Loucy (cell line): ENCODE data around the gene SYNGAP1.

ENCODE experiments used
- H2AFZ ChIP-seq: fragments of 200-600 bp; sonication (generic); 2 replicates; pipeline ENCODE4 v1.6.0; 2016; ENCODE audit warnings: antibody characterized with exemption, mild to moderate bottlenecking, low read length, moderate library complexity
- H3F3A ChIP-seq: fragments of 200-600 bp; 2 replicates; pipeline ENCODE4 v1.6.0; 2016; ENCODE audit warnings: antibody characterized with exemption, low read depth, mild to moderate bottlenecking
- H3K27me3 ChIP-seq: fragments of 200-600 bp; sonication (generic); 2 replicates; pipeline ENCODE4 v1.6.1; 2014; ENCODE audit warnings: low read length, mild to moderate bottlenecking; ENCODE audit not compliant: insufficient read depth, poor library complexity, severe bottlenecking
- H3K36me3 ChIP-seq: fragments of 200-600 bp; sonication (generic); 2 replicates; pipeline ENCODE4 v1.6.1; 2016; ENCODE audit warnings: low read length; ENCODE audit not compliant: insufficient read depth
- H3K4me1 ChIP-seq: fragments of 200-600 bp; sonication (generic); 2 replicates; pipeline ENCODE4 v1.5.1; 2014; ENCODE audit warnings: low read length, mild to moderate bottlenecking; ENCODE audit not compliant: insufficient read depth, poor library complexity, severe bottlenecking
- H3K4me2 ChIP-seq: fragments of 200-600 bp; sonication (generic); 2 replicates; pipeline ENCODE4 v1.6.0; 2014; ENCODE audit warnings: antibody characterized with exemption, low read length, low read depth, mild to moderate bottlenecking; ENCODE audit not compliant: poor library complexity, severe bottlenecking
- H3K4me3 ChIP-seq: fragments of 200-600 bp; sonication (generic); 2 replicates; pipeline ENCODE4 v1.5.1; 2014; ENCODE audit warnings: low read length, mild to moderate bottlenecking, mixed read lengths; ENCODE audit not compliant: poor library complexity, severe bottlenecking
- H3K79me2 ChIP-seq: fragments of 200-600 bp; sonication (generic); 2 replicates; pipeline ENCODE4 v1.6.1; 2014; ENCODE audit warnings: low read length; ENCODE audit not compliant: insufficient read depth
- H3K9ac ChIP-seq: fragments of 200-600 bp; sonication (generic); 2 replicates; pipeline ENCODE4 v1.6.0; 2014; ENCODE audit warnings: mild to moderate bottlenecking, low read depth, low read length, moderate library complexity; ENCODE audit not compliant: poor library complexity, severe bottlenecking
- H3K9me2 ChIP-seq: fragments of 200-600 bp; sonication (generic); replicated peaks from 2 replicates; pipeline ENCODE4 v1.6.1; 2016; ENCODE audit warnings: low read depth, low read length, mixed read lengths
- H3K9me3 ChIP-seq: fragments of 200-600 bp; sonication (generic); 2 replicates; pipeline ENCODE4 v1.6.1; 2014; ENCODE audit warnings: mild to moderate bottlenecking, antibody characterized with exemption, low read length, low read depth; ENCODE audit not compliant: insufficient read depth
- H4K20me1 ChIP-seq: fragments of 200-600 bp; sonication (generic); 2 replicates; pipeline ENCODE4 v1.6.0; 2014; ENCODE audit warnings: antibody characterized with exemption, low read length, mild to moderate bottlenecking; ENCODE audit not compliant: insufficient read depth, poor library complexity, severe bottlenecking
- CTCF ChIP-seq: fragments of 200-600 bp; sonication (generic); conservative IDR thresholded peaks from 2 replicates; pipeline ENCODE4 v1.5.1; 2014; ENCODE audit warnings: mild to moderate bottlenecking, antibody characterized with exemption, low read length
- EZH2phosphoT487 ChIP-seq: fragments of 200-600 bp; IDR thresholded peaks from 2 replicates; pipeline ENCODE4 v1.6.1; 2018; ENCODE audit warnings: antibody characterized with exemption, mild to moderate bottlenecking, moderate library complexity, borderline replicate concordance

The SYNGAP1 gene

GRCh38 chr6:33390173-33390572, 29.7 kb upstream of the SYNGAP1 start:
- Histone ChIP-seq H3K4me1 (peaks cover 31% of the 10 kb centered on the region), H3K27me3 (no peaks in the 10 kb centered on the region), H3K9ac (no peak overlapping the region), H3K9me2 (no peaks in the 10 kb centered on the region), H2AFZ (no peak overlapping the region), H4K20me1 (peaks cover 22% of the 10 kb centered on the region), H3K36me3 (no peaks in the 10 kb centered on the region), H3K9me3 (no peaks in the 10 kb centered on the region), H3K79me2 (peaks cover 35% of the 10 kb centered on the region), H3F3A (no peaks in the 10 kb centered on the region), H3K4me3 (no peak overlapping the region), H3K4me2 (no peak overlapping the region)
- TF ChIP-seq EZH2phosphoT487 (no peak), CTCF (no peak)

GRCh38 chr6:33390767-33391277, 29.0 kb upstream of the SYNGAP1 start:
- H3K4me1 ChIP-seq = peaks cover 37% of the 10 kb centered on the region
- H2AFZ ChIP-seq = peak overlapping the region; percentile 94
- H3F3A ChIP-seq = no peaks in the 10 kb centered on the region
- H3K79me2 ChIP-seq = peaks cover 42% of the 10 kb centered on the region
- H3K9me2 ChIP-seq = no peaks in the 10 kb centered on the region
- H3K4me3 ChIP-seq = peak overlapping the region; percentile 70
- no peaks in the 10 kb centered on the region for H3K36me3 ChIP-seq
- no peaks in the 10 kb centered on the region for H3K9me3 ChIP-seq
- H3K9ac ChIP-seq = peak overlapping the region; percentile 67
- H3K27me3 ChIP-seq = no peaks in the 10 kb centered on the region
- no peak for TF ChIP-seq EZH2phosphoT487
- TF ChIP-seq CTCF = no peak
- peak overlapping the region; percentile 81 for H3K4me2 ChIP-seq
- H4K20me1 ChIP-seq = peaks cover 26% of the 10 kb centered on the region

GRCh38 chr6:33391278-33391921, 28.5 kb upstream of the SYNGAP1 start, which contains the start of gene KIFC1:
KIFC1 (plus strand) TSS chr6:33391823; CDS start chr6:33391986, 163 bp downstream.
- peak within 1 kb of the TSS; percentile 94 for H2AFZ ChIP-seq
- H3K27me3 ChIP-seq = no peaks in the 10 kb centered on the region
- peak within 1 kb of the TSS; percentile 97 for H3K4me2 ChIP-seq
- no peaks in the 10 kb centered on the region for H3K36me3 ChIP-seq
- TF ChIP-seq CTCF (peak; percentile 83), EZH2phosphoT487 (no peak)
- H3K4me1 ChIP-seq = peaks cover 43% of the 10 kb centered on the region
- H3K9ac ChIP-seq = peak within 1 kb of the TSS; percentile 89
- H3K9me2 ChIP-seq = no peaks in the 10 kb centered on the region
- H3K4me3 ChIP-seq = peak within 1 kb of the TSS; percentile 82
- peaks cover 26% of the 10 kb centered on the region for H4K20me1 ChIP-seq
- no peaks in the 10 kb centered on the region for H3F3A ChIP-seq
- peaks cover 47% of the 10 kb centered on the region for H3K79me2 ChIP-seq
- no peaks in the 10 kb centered on the region for H3K9me3 ChIP-seq
